ENCODE results near the gene YAF2. TPM values are rescaled to one million over a fixed set of nuclear protein-coding genes. Genes with fewer than 3 reads are reported as not detected.
"Not testable (repeated sequence)": the region's sequence is repeated elsewhere in the genome, so short reads cannot be mapped to it uniquely, and the experiment has no call there.

Gene YAF2
- total and polyA plus RNA-seq, 2 donors (not counting 3 experiments of a cell fraction or from before 2014, with no cell fraction given): 6.9 to 29.2 TPM

DNA sequence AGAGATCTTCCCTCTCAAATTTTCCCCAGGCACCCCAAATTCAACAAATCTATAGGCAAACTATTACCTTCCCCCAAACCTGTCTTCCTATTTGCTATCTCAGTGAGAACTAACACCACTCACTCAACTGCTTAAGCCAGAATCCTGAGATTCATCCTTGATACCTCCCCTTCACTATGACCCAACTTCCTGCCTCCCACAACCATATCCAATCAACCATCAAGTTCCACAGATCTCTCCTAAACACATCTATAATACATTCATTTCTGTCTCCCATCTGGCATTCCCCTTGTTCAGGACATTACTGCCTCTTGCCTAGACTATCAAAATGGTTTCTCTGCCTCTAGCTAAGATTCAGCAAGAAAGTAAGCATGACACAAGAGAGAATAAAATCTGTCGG is 21.3 kb downstream of the YAF2 start:
- FAIRE-seq: no peak
- H2AFZ ChIP-seq (ENCODE audit: low read depth, low read length): no peak overlapping the region
- H3K4me1 ChIP-seq (ENCODE audit: control insufficient read depth, extremely low read depth, insufficient read depth, low read length): peaks cover under 1% of the 10 kb centered on the region
- H3K36me3 ChIP-seq (ENCODE audit: control insufficient read depth in 2 of 2, extremely low read depth in 1 of 2, insufficient read depth in 2 of 2, low read length in 2 of 2): no peaks in the 10 kb centered on the region
- H3K4me2 ChIP-seq (ENCODE audit: insufficient read depth, low read length): no peak overlapping the region
- TF ChIP-seq POLR2A (IDR thresholded peaks at IDR 0.05; ENCODE audit: low read depth, low read length) (no peak), GATA2 (IDR thresholded peaks at IDR 0.05; ENCODE audit: insufficient read depth, insufficient read length, low read depth, low read length) (no peak), EZH2 (IDR thresholded peaks at IDR 0.05; ENCODE audit: borderline replicate concordance, low read depth, low read length, severe bottlenecking) (no peak), POLR2AphosphoS5 (IDR thresholded peaks at IDR 0.05; ENCODE audit: insufficient read depth, low read depth, low read length) (no peak), MYC (IDR thresholded peaks at IDR 0.05; ENCODE audit: low read depth, low read length) (no peak), JUN (IDR thresholded peaks at IDR 0.05; ENCODE audit: borderline replicate concordance, insufficient read depth, insufficient read length, low read depth) (no peak), CTCF (IDR thresholded peaks at IDR 0.05; ENCODE audit: extremely low read depth in 1 of 2, insufficient read depth in 1 of 2, low read depth in 1 of 2, low read length in 2 of 2) (no peak), FOS (IDR thresholded peaks at IDR 0.05; ENCODE audit: borderline replicate concordance, insufficient read depth, low read length) (no peak)
- TF ChIP-seq, protein P1, sequence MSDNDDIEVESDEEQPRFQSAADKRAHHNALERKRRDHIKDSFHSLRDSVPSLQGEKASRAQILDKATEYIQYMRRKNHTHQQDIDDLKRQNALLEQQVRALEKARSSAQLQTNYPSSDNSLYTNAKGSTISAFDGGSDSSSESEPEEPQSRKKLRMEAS (IDR thresholded peaks at IDR 0.05; ENCODE audit: insufficient read depth, insufficient read length): no peak
- no peak overlapping the region for H3K4me3 ChIP-seq (replicated peaks in 1 of 3; ENCODE audit: insufficient read depth in 1 of 3, low read depth in 1 of 3, low read length in 3 of 3)
- intact Hi-C loops (cut with micrococcal nuclease): no loop called here
- H3K9me3 ChIP-seq (replicated peaks; ENCODE audit: control insufficient read depth, insufficient read depth, low read length): no peaks in the 10 kb centered on the region
- H3K27ac ChIP-seq (ENCODE audit: insufficient read depth, low read depth, low read length): no peak overlapping the region
- DNase-seq (ENCODE audit: low read depth, low spot score): no peak
- no TSS peak for BruUV-seq (replicated peaks)
- peaks cover 8% of the 10 kb centered on the region for H4K20me1 ChIP-seq (replicated peaks; ENCODE audit: control insufficient read depth, extremely low read depth, insufficient read depth, low read length)
- H3K9ac ChIP-seq (replicated peaks; ENCODE audit: extremely low read depth, insufficient read depth, low read length): no peak overlapping the region
- POLR2A ChIA-PET: no interaction called here
- peaks cover 18% of the 10 kb centered on the region for H3K79me2 ChIP-seq (ENCODE audit: control insufficient read depth, insufficient read depth, low read length)
- dilution Hi-C loops (cut with MboI; ENCODE audit: extremely low pct_ligation_motif_present, low sequenced_read_pairs): no loop called here
- no peaks in the 10 kb centered on the region for H3K9me1 ChIP-seq (replicated peaks; ENCODE audit: control insufficient read depth, extremely low read depth, insufficient read depth, low read length)
- CTCF ChIA-PET: no interaction called here
- no peaks in the 10 kb centered on the region for H3K27me3 ChIP-seq (ENCODE audit: control insufficient read depth in 2 of 2, insufficient read depth in 2 of 2, low read length in 2 of 2)

DNA sequence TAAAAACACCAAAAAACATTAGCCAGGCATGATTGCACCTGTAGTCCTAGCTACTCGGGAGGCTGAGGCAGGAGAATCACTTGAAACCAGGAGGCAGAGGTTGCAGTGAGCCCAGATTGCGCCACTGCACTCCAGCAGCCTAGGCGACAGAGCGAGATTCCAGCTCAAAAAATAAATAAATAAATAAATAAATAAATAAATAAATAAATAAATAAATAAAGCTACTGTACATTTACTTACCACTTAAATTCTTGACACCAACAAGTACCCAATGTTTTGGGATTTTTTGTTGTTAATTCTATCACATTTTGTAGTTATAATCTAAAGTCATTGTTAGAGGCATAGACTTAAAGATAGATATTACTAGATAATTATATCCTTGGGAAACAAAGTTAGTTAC is 22.3 kb downstream of the YAF2 start:
- H3K36me3 ChIP-seq (ENCODE audit: control insufficient read depth in 2 of 2, extremely low read depth in 1 of 2, insufficient read depth in 2 of 2, low read length in 2 of 2); H3K27ac ChIP-seq (ENCODE audit: insufficient read depth, low read depth, low read length); H3K9me1 ChIP-seq (replicated peaks; ENCODE audit: control insufficient read depth, extremely low read depth, insufficient read depth, low read length); H3K9me3 ChIP-seq (replicated peaks; ENCODE audit: control insufficient read depth, insufficient read depth, low read length); H3K27me3 ChIP-seq (ENCODE audit: control insufficient read depth in 2 of 2, insufficient read depth in 2 of 2, low read length in 2 of 2); dilution Hi-C loops (cut with MboI; ENCODE audit: extremely low pct_ligation_motif_present, low sequenced_read_pairs); H3K9ac ChIP-seq (replicated peaks; ENCODE audit: extremely low read depth, insufficient read depth, low read length); H3K4me2 ChIP-seq (ENCODE audit: insufficient read depth, low read length); DNase-seq (ENCODE audit: low read depth, low spot score); BruUV-seq (replicated peaks); POLR2A ChIA-PET; H3K4me3 ChIP-seq (replicated peaks in 1 of 3; ENCODE audit: insufficient read depth in 1 of 3, low read depth in 1 of 3, low read length in 3 of 3); FAIRE-seq; H2AFZ ChIP-seq (ENCODE audit: low read depth, low read length); intact Hi-C loops (cut with micrococcal nuclease); H4K20me1 ChIP-seq (replicated peaks; ENCODE audit: control insufficient read depth, extremely low read depth, insufficient read depth, low read length); H3K4me1 ChIP-seq (ENCODE audit: control insufficient read depth, extremely low read depth, insufficient read depth, low read length): not testable (repeated sequence)
- CTCF ChIA-PET: interaction anchor here (0.8 kb wide), 1 partner anchor 25 kb away, joined by 3 read pairs; no protein-coding TSS in a partner anchor
- peaks cover 18% of the 10 kb centered on the region for H3K79me2 ChIP-seq (ENCODE audit: control insufficient read depth, insufficient read depth, low read length)
